HG03442 (cell line): ENCODE results near the gene SLC6A16.
"Not testable (repeated sequence)": the region's sequence is repeated elsewhere in the genome, so short reads cannot be mapped to it uniquely, and the experiment has no call there.

Experiments used
- ATAC-seq: cut with Tn5 transposase; IDR thresholded peaks from one replicate; pipeline ENCODE4 v1.9.1; 2021; ENCODE audit warnings: mild to moderate bottlenecking, moderate library complexity; ENCODE audit not compliant: unreplicated experiment

SLC6A16 gene

DNA sequence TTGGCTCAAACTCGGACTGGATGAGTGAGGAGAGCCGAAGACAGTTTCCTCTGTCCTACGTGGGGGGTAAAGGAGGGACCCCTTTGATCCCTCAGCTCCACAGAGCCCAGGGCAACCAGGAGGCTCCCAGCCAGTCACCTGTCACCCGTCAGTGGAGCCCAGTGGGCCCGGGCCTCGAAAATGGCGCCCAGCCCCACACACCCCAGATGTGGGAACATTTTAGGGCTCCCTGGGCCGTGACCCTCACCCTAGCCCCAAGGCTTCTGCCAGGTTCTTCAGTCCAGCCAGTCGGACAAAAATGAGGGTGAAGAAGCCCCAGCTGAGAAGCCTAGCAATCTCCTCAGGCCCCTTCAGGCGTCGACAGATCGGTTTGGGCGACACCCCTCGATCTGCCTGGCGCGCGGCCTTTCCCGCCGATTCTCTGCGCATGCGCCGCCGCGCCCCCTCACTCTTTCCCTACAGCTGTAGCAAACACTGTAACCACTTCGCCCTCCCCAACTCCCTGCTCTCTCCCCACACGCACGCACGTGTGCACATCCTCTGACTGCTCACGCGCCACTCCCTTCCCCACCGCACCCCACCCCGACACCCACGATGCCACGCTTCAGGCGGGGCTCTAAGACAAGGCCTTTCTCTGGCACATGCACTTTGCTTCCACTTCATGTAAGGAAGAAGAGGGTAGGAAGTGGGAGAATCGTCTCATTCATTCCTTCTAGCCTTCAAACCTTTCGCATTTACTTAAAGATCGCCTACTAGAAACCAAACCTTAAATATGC lies at the start of gene SLC6A16:
SLC6A16 (minus strand) TSS at position 391 of the 776 bp plus-strand sequence. CDS start 13,844 bp downstream, outside the sequence.
- no peak for ATAC-seq

DNA sequence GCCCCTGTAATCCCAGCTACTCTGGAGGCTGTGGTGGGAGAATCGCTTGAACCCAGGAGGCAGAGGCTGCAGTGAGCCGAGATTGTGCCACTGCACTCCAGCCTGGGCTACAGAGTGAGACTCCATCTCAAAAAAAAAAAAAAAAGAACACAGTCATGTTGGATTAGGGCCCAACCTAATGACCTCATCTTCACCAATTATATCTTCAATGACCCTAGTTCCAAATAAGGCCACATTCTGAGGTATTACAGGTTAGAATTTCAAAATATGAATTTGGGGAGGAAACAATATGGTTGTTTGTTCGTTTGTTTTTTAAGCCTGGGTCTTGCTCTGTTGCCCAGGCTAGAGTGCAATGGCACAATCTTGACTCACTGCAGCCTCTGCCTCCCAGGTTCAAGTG lies 48.2 kb upstream of the SLC6A16 start:
- ATAC-seq: not testable (repeated sequence)

DNA sequence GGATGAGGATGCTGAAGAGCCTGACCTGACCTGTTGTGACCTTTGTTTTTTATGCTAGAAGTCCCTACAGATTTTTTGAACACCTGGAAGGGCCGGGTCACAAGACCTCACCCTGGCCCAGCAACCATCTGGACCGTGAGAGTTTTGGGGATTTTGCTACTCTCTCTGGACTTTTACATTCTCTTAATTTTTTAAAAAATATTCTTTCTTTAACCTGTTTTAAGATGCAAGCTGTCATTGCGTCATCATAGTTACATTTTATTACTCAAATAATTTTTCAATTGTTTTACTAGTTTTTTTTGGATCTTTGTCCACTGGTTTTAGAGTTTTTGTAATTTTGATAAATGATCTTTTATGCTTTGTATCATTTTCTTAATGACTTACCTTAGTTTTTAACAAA lies 46.2 kb upstream of the SLC6A16 start:
- ATAC-seq: no peak

DNA sequence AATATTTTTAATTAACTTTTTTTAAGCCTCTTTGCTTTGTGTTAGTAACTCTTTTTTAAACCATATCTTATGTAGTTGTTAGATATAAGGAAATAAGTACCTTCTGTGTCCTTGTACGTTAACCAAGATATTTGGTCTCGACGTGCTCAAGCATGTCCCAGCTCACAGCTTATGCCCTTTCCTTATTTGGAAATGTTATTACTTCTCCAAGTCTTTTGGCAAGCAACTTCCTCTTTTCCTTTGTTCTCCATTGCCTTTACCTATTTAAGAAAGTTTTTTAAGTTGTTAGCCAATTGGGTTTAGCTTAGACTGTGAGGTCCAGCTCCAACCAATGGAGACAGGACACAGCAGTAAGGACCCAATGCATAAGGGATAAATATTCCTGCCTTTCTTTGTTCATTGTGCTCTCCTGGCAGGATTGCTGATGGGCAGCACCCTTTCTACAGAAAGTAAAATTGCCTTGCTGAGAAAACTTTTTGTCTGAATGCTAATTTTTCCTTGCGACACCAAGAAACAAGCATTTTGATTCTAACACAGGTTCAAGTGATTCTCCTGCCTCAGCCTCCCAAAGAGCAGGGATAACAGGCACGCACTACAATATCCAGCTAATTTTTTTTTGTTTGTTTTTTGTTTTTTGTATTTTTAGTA lies 43.8 kb upstream of the SLC6A16 start:
- ATAC-seq: no peak

DNA sequence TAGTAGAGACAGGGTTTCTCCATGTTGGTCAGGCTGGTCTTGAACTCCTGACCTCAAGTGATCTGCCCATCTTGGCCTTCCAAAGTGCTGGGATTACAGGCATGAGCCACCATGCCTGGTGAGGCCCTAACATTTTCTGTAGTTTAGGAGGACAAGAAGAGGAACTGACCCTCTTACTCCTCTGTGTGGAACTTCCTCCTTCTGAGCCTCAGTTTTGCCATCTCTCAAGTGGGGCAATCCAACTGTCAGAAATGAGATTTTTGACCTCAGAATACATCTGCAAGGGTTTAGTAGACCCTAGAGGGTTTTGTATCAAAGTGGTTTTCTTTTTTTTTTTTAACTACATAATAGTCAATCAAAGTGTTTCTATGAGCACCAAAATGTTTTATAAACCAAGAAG lies 41.1 kb upstream of the SLC6A16 start:
- no peak for ATAC-seq

DNA sequence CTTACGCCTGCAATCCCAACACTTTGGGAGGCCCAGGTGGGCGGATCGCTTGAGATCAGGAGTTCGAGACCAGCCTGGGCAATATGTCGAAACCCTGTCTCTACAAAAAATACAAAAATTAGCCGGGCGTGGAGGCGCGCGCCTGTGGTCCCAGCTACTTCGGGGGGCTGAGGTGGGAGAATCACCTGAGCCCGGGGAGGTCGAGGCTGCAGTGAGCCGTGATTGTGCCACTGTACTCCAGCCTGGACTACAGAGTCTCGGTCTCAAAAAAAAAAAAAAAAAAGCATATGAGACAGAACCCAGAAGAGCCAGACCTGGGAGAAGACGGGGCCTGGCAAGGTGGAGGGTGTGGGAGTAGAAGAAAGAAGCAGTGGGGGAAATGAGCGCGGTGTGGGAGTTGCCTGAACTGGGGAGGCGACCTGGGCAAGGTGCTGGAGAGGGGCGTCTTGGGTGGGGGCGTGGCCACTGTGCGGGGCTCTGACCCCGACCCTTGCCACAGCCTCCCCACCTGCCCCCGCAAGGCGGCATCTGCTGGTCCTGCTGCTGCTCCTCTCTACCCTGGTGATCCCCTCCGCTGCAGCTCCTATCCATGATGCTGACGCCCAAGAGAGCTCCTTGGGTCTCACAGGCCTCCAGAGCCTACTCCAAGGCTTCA lies 39.2 kb upstream of the SLC6A16 start:
- no peak for ATAC-seq

DNA sequence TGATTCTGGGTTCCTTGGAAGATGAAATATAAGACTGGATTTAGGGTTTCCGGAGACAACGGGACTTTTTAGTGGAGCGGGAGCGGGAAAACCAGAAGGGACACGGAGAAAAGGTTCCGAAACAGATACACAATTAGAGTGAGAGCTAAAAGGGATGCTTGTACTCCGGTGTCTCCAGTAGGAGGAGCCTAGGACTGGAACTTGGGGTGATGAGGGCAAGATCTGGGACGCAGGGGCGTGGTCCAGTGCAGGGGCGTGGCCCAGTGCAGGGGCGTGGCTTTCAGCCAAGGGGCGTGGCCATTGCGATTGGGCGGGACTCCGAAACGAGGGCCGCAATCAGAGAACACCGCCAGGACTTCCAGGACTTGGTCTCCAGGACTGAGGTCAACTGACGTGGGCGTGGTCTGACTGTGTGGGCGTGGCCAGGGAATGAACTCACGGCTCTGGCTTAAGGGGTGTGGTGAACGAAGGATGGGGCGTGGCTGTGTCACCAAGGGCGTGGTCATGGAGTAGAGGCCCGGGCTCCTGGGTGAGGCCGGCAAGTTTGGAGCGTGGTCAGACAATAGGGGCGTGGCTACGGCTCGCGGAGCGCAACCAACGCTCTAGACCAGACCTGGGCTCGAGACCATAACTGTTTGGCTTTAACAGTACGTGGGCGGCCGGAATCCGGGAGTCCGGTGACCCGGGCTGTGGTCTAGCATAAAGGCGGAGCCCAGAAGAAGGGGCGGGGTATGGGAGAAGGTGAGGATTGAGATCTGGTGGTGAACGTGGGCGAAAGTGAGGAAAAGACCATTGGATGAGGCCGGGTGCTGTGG lies 38.5 kb upstream of the SLC6A16 start, which contains the start of gene DKKL1:
DKKL1 (plus strand) TSS at position 610 of the 815 bp plus-strand sequence; CDS start at position 732, 122 bp downstream.
- peak; percentile 55 for ATAC-seq

DNA sequence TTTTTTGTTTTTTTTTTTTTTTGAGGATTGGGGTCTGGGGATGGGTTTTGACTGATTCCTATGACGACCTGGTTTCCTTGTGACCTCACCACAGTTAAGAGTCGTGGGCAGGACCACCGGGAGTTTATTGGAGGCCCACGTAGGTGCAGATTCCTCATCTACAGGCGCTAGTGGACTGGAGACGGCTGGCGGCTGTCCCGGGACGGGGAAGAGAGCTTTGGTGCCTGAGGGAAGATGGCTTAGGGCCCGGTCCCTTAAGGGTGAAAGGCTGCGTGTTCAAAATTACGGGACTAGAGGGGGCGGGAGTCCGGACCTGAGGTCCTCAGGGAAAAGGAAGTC lies 37.9 kb upstream of the SLC6A16 start:
- no peak for ATAC-seq

DNA sequence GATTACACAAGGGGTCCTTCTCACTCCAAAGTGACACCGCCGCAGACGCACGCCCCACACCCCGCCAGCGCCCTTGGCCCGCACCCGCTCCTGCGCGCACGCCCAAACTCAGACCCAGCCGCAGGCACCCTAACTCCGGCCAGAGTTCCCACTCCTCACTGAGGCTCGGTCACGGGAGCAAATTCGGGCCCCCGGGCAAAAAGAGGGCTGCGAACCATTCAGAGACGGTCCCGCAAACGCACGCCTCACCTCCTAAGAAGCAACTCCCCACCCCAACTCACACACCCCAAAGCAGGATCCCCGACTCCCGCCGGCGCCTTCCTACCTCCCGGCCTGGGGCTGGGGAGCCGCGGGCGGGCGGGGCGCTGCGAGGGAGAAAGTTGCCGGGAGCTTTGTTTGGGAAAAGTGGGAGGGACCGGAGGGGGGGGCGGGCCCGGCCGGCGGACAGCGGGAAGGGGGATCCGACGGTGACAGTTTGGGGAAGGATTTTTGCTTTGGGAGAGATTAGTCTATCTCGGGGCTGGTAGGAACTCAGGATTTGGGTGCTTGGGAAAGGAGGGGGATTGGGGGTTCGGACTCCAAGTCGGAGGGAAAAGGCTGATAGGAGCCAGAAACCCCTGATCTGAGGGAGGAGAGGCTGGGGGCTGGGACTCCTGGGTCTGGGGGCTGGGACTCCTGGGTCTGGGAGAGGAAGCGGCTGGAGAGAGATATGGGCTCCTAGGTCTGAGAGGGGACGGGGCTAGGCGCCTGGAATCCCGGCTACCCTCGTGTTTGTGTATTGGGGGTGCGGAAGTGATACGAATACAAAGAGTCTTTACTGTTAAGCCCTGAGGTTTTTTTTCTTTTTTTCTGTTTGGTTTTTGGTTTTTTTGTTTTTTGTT lies 37.3 kb upstream of the SLC6A16 start, which contains the start of gene TEAD2:
TEAD2 (minus strand) TSS at position 369 of the 881 bp plus-strand sequence. CDS start 2,341 bp downstream, outside the sequence.
- ATAC-seq: no peak

DNA sequence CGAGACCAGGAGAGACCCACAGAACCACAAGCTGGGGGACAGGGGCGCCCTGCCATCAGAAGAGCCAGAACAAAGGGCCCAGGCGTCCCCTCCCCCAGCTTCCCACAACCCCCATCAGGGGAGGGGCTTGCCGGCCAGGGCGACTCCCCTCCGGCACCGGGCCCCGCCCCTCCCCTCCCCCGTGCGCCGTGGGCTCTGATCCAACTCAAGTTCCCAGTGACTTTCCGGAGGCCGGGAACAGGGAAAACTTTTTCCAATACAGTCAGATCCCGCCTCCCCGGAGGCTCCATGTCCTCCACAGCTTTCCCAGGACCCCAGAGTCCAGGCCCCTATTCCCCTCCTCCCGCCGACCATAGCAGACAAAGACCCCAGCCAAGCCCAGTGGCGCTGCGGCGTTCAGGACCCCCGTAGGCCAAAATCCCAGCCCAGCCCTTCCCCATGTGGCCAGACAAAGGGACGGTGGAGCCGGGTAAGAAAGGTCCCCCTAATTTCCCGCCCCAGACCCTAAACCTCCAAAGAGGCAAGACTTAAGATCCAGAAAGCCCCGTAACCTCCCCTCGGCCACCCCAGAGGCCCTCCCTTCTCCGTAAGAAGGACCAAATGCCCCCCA lies 36.6 kb upstream of the SLC6A16 start:
- ATAC-seq: no peak

DNA sequence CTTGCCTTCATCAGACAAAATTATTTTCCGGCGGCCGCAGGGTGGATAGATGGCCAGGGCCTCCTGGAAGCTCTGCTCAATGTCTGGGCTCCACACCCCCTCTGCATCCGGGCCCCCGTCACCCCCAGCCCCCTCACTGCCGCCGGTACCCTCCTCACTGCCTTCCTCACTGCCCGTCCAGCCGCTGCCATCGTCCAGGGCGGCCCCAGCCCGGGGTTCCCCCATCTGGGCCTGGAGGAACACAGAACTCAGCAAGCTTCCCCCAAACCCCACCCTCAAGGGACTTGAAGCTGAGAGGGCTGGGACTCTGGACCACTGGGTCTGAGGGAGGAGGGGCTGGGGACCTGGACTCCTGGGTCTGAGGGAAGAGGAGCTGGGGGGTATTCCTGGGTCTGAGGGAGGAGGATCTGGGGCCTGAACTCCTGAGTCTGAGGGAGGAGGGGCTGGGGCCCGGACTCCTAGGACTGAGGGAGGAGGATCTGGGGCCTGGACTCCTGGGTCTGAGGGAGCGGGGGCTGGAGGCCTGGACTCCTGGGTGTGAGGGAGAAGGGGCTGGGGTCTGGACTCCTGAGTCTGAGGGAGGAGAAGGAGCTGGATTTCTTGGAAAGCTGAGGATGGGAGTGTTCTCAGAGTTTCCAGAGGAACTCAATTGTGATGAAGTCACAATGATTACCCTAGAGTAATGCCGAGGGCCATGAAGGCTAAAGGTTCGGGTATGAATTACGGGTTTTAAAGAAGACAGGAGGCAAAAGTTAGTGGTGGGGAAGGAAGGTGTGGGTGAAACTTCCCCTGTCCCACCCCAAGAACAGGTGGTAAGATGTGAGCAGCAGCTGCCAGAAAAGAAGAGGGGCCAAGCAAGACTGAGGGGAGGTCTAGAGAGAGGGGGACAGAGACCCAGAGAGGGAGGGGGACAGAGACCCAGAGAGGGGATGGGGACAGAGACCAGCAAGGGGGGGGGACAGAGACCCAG lies 35.1 kb upstream of the SLC6A16 start:
- no peak for ATAC-seq

DNA sequence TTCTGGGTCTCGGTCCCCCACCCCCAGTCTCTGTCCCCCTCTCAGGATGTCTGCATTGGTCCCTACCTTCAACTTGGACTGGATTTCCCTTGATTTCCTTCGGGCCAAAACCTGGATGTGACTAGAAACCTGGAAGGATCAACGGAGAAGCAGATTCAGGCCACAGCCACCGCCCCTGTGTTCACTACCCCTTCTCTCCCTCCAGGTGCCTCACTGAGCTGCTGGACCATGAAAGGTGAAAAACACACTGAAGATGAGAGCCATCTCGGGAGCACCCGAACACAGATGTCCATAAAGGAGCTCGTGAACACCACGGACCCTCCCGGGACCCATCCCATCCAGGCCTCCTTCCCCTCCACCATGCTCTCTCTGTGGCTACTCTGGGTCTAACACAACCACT lies 32.2 kb upstream of the SLC6A16 start:
- ATAC-seq: no peak

DNA sequence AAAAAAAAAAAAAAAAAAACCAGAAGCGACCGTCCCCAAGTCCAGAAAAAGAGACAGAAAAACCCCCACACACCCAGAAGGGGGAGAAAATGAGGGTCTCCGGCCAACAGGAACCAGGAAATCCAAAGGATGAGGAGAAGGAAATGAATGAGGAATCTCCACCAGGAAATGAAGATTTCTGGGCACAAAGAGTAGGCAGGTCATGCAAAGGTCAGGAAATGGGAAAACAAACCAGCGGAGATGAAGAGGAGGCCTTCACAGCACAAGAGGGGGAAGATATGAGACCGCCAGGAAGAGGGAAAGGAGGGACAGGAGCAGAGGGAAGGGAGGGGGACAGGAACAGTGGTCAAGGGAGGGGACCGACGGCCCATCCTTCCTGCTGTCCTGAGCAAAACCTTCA lies 31.4 kb upstream of the SLC6A16 start:
- no peak for ATAC-seq

DNA sequence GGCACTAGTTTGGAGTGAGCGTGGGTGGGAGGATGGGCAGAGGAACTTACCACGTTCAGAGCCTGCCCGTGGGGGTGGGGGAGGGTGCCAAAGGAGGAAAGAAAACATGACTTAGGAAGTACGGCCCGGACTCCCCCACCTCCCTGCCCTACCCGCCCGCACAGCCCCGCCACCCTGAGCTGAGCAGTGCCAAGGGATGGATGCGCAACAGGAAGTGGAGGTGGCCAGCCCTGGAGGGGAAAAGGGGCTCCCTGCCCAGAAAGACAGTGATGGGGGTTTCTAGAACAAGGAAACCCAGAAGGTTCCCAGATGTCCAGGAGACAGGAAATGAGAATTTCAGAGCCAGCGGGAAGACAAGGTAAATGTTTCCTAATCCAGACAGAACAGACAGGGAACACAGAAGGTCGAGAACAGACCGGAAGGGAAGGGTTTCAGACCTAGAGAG lies 30.9 kb upstream of the SLC6A16 start:
- no peak for ATAC-seq

DNA sequence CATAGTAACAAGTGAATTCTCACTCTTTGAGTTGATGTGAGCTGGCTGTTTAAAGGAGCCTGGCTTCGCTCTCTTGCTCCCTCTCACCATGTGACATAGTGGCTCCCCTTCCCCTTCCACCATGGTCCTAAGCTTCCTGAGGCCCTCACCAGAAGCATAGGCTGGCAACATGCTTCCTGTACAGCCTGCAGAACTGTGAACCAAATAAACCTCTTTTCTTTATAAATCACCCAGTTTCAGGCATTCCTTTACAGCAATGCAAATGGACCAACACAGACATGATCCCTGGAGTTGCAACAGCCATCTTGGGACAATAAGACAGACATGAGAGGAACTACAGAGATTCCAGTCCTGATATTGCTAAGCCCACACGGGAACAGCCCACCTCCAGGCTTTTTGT lies 24.6 kb upstream of the SLC6A16 start:
- no peak for ATAC-seq

DNA sequence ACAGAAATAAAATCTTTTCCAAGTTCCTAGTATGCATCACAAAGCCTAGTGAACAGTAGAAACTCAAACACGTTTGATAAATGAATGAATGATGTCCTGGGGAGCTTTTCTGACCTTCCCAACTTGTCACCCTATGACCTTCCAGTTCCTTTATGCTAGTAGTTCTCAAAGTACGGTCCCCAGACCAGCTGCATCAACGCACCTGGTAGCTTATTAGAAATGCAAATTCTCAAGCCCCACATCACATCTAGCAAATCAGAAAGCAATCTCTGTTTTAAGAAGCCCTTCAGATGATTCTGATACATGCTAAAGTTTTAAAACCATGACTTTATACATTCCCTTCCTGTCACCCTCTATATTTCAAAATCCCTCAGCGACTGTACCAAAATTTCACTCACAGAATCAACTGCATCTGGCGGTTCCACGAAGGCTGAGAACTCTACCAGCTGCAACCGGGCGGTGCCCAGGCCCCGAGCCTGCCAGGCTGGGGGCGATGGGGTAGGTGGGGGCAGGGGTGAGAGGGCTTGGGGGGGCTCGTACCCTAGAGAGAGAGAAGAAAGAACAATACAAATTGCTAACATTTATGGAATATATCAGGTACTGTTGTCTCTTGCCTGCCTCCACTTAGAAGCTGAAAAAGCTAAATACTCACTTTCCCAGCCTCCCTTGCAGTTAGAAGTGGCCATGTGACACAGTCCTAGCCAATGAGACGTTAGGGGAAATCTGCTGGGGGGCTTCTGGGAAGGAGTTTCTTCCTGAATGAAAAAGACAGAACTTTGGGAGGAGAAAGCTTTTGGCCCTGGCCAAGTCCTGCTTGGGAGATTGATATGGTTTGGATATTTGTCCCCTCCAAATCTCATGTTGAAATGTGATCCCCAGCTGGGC lies 23.6 kb upstream of the SLC6A16 start:
- ATAC-seq: no peak

DNA sequence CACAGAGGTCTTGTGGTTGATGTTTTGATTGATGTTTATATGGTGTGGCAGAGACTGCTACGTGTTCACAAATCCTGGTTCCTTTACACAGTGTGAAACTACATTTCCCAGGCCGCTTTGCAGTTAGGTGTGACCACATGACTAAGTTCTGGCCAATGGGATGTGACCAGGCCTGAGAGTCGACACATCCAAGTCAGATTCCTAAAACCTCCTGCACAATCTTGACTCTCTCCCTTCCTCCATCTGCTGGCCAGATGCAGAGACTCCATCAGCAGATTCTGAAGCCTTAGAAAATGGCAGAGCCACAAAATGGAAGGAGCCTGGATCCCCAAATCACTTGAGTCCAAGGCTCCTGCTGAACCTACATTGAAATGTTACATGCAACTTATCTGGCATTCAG lies 22.8 kb upstream of the SLC6A16 start:
- no peak for ATAC-seq
